GM21381 (cell line): ENCODE measurements around the gene MAP3K10.
"Not testable (repeated sequence)": the region's sequence is repeated elsewhere in the genome, so short reads cannot be mapped to it uniquely, and the experiment has no call there.

Source experiments
- ATAC-seq: cut with Tn5 transposase; IDR thresholded peaks from one replicate; pipeline ENCODE4 v1.9.1; 2021; ENCODE audit warnings: mild to moderate bottlenecking, moderate library complexity; ENCODE audit not compliant: unreplicated experiment

MAP3K10 gene

GRCh38 chr19:40190891-40191835 is at the start of gene MAP3K10:
Gene MAP3K10, plus strand, starts transcription at chr19:40191426. Its CDS starts 606 bp downstream, at chr19:40192032.
- peak; percentile 77 for ATAC-seq

DNA sequence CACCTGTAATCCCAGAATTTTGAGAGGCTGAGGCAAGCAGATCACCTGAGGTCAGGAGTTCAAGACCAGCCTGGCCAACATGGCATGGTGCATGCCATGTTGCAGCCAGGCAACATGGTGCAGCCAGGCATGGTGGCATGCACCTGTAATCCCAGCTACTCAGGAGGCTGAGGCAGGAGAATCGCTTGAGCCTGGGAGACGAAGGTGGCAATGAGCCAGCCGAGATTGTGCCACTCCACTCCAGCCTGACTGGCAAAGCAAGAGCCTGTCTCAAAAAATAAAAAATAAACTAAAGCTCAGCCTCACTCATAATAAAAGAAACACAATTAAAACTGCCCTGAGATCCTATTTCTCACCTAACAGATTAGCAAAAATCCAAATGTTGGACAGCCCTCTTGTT is 49.7 kb upstream of the MAP3K10 start:
- ATAC-seq = no peak

- ATAC-seq = peak; percentile 62
These were observed 47.6 kb upstream of the MAP3K10 start for GRCh38 chr19:40143612-40144011.

DNA sequence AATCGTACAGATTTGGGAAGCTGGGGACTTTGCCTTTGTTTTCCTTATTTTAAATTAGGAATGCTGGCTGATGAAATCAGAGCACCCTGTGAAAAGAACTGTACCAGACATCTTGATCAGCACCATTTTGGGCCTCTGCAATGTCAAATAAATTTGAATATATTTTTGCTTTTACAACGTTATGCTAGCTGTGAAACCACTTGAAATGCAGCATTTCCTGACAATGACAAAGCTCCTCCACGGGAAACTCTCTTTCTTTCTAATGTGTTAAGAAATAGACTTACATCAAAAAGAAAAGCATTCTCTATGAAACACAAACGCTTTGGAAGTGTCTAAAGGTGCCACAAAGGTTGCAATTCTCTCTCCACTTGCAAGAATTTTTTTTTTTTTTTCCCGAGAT is 47.1 kb upstream of the MAP3K10 start:
- ATAC-seq = no peak

GRCh38 chr19:40144947-40145748 is 46.1 kb upstream of the MAP3K10 start:
- no peak for ATAC-seq

DNA sequence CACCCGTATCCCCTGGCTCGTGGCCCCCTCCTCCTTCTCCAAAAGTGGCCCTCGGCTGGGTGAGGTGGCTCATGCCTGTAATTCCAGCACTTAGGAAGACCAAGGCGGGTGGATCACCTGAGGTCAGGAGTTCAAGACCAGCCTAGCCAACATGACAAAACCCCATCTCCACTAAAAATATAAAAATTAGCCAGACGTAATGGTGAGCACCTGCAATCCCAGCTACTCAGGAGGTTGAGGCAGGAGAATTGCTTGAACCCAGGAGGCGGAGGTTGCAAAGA is 45.5 kb upstream of the MAP3K10 start:
- ATAC-seq = not testable (repeated sequence)

GRCh38 chr19:40147338-40147692 is 43.9 kb upstream of the MAP3K10 start:
- no peak for ATAC-seq

DNA sequence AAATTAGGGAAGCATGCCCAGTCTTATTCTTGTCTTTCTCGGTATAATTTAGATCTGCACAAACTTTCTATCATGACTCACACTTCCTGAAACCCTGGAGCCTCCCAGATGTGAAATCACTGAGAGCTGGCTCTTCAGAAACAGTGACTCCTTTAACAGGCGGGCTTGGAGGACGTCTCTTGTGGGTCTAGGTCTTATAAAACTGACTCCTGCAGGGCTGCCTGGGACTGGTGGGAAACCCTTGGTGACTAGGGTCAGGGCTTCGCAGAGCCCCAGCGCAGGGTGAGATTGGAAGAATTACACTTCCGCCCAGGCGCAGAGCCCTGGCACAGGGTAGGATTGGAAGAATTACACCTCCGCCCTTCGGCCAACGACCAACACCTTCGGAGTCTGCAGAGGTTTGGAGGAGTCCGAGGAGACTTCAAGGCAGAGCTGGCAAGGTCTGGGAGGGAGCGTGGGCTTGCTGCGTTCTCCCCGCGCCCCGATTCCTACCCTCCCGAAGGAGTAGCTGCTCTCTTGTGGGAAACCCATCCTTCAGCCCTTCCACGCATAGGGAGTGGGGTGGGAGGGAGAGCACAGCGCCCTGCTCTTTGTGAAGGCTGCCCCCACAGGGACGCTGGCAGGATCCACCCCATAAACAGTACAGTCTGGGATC is 43.4 kb upstream of the MAP3K10 start:
- no peak for ATAC-seq

GRCh38 chr19:40149501-40149900 is 41.7 kb upstream of the MAP3K10 start:
- ATAC-seq = no peak

- ATAC-seq = no peak
These were observed 41.1 kb upstream of the MAP3K10 start for GRCh38 chr19:40150170-40150569.

GRCh38 chr19:40154121-40154680 is 37.0 kb upstream of the MAP3K10 start:
- no peak for ATAC-seq

DNA sequence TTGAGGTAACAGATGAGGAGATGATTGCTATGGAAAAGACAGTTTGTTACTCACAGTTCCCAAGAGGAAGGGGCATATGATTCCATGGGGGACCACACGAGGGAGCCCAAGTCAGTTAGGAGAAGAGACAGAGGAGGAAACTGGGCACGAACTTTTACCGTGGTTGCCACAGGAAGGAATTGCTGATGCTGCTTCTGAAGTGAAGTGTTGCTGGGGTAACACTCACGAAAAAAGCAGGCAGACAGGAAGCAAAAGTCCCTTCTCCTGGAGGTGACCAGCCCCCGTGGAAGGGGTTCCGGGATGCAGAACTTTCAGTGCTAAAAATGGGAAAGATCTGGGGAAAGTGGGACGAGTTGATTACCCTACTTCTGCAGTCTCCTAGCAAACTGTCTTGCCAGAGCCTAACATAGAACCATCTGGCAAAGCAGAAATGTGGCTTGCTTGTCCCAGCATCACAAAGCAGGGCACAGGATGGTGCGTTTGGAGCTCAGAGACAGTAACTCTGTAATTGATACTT is 35.4 kb upstream of the MAP3K10 start:
- ATAC-seq = no peak

GRCh38 chr19:40157059-40157458 is 34.2 kb upstream of the MAP3K10 start:
- no peak for ATAC-seq

GRCh38 chr19:40159744-40160143 is 31.5 kb upstream of the MAP3K10 start:
- ATAC-seq = no peak

- ATAC-seq = no peak
These were observed 29.1 kb upstream of the MAP3K10 start for GRCh38 chr19:40162104-40162503.

DNA sequence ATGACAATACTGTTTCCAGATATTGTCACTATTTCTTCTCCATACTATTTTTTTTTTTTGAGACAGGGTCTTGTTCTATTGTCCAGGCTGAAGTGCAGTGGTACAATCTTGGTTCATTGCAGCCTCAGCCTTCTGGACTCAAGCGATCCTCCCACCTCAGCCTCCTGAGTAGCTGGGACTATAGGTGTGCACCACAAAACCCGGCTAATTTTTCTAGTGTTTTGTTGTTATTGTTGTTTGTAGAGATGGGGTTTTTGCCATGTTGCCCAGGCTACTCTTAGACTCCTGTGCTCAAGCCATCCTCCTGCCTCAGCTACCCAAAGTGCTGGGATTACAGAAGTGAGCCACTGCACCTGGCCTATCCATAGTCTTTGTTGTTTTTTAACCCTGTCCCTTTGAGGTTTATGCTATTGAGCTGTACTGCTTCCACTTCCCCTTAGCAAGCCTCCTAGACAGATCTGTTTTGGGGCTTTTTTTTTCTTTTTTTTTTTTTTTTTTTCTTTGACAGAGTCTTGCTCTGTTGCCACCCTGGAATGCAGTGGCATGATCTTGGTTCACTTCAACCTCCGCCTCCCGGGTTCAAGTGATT is 27.6 kb upstream of the MAP3K10 start:
- no peak for ATAC-seq

GRCh38 chr19:40165362-40165937 is 25.8 kb upstream of the MAP3K10 start:
- ATAC-seq = no peak

GRCh38 chr19:40169482-40170302 is 21.5 kb upstream of the MAP3K10 start:
- ATAC-seq = not testable (repeated sequence)

DNA sequence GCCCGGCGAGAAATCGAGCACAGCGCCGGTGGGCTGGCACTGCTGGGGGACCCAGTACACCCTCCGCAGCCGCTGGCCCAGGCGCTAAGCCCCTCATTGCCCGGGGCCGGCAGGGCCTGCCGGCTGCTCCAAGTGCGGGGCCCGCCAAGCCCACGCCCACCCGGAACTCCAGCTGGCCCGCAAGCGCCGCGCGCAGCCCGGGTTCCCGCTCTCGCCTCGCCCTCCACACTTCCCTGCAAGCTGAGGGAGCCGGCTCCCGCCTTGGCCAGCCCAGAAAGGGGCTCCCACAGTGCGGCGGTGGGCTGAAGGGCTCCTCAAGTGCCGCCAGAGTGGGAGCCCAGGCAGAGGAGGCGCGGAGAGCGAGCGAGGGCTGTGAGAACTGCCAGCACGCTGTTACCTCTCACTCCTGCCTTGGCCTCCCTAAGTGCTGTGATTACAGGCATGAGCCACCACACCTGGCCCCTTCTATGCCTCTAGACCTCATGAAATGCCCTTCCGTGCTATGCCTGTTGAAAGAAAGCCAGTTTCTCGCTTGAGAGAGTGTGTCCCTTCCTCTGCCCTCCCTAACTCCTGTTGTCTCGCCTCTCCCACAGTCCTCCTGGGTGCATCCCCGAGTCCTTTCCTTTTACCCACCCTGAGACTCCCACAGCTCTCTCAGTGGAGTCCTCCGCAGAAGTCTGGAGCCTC is 20.8 kb upstream of the MAP3K10 start:
- ATAC-seq = not testable (repeated sequence)
